ENCODE measurements around the gene GALNT14.

DNA sequence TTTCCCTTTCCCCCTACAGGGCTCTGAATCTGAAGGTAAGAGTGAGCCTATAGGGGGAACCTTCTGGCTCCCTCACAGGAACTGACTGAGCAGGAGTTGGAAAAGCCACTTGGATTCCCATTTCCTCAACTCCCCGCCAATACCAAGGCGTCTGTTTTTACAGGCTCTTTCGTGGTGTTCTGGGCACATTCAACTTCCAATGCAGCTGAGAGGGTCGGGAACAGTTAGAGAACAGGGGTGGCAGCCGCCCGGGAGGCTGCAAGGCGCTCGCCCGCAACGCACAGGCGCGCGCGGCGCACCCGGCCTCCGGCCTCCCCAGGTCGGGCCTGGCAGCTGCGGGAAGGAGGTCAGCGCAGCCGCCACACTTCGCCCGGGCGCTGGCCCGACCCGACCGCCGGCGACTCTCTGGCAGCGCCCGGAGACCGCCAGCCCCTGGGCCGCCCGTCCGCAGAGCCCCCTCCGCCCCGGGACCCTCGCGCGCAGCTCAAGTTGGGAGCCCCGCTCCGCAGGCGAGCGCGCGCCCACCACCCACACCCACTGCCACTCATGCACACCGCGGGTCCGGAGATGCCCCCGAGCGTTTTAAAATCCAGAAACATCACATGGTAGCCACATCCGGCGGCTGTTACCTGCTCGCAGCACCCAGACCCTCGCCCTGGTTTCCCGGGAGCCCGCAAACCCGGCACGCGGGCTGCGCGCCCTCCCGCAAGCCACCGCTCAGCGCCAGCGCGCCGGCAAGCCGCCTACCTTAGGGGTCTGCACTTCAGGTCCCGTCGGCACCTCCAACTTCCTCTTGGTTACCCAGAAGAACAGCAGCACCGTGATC is 816 bp downstream of the GALNT14 start:
- TF ChIP-seq, protein P1, sequence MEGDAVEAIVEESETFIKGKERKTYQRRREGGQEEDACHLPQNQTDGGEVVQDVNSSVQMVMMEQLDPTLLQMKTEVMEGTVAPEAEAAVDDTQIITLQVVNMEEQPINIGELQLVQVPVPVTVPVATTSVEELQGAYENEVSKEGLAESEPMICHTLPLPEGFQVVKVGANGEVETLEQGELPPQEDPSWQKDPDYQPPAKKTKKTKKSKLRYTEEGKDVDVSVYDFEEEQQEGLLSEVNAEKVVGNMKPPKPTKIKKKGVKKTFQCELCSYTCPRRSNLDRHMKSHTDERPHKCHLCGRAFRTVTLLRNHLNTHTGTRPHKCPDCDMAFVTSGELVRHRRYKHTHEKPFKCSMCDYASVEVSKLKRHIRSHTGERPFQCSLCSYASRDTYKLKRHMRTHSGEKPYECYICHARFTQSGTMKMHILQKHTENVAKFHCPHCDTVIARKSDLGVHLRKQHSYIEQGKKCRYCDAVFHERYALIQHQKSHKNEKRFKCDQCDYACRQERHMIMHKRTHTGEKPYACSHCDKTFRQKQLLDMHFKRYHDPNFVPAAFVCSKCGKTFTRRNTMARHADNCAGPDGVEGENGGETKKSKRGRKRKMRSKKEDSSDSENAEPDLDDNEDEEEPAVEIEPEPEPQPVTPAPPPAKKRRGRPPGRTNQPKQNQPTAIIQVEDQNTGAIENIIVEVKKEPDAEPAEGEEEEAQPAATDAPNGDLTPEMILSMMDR (conservative IDR thresholded peaks at IDR 0.05; ENCODE audit: low read length): no peak
- TF ChIP-seq EZH2phosphoT487 (IDR thresholded peaks at IDR 0.05; ENCODE audit: borderline replicate concordance): no peak
